Astrocyte (in vitro differentiated cells and primary cell): ENCODE measurements around the gene MGST3. TPM values are rescaled to one million over a fixed set of nuclear protein-coding genes. Genes with fewer than 3 reads are reported as not detected.

Source experiments
- DNase-seq: peaks from one replicate; pipeline ENCODE4 v3.0.0-alpha.2; 2010; ENCODE audit warnings: low read depth
- FAIRE-seq: peaks from 2 replicates; lab custom pipeline; 2011; peaks lifted over from hg19 to GRCh38; lab: Jason Lieb, UNC
- H2AFZ ChIP-seq: 2 replicates; pipeline ENCODE4 v1.6.0; 2012; ENCODE audit warnings: low read depth, low read length, inconsistent platforms
- H3K27ac ChIP-seq: 2 replicates; pipeline ENCODE4 v1.5.1; 2011; ENCODE audit warnings: low read depth, low read length, inconsistent platforms
- H3K27me3 ChIP-seq: 2 replicates; pipeline ENCODE4 v1.6.0; 2011; ENCODE audit warnings: low read length, inconsistent platforms; ENCODE audit not compliant: insufficient read depth
- H3K36me3 ChIP-seq: 2 replicates; pipeline ENCODE4 v1.5.1; 2011; ENCODE audit warnings: low read length, inconsistent platforms; ENCODE audit not compliant: insufficient read depth
- H3K4me1 ChIP-seq: 2 replicates; pipeline ENCODE4 v1.5.1; 2011; ENCODE audit warnings: low read length, inconsistent platforms; ENCODE audit not compliant: insufficient read depth
- H3K4me2 ChIP-seq: 2 replicates; pipeline ENCODE4 v1.6.0; 2012; ENCODE audit warnings: low read length, inconsistent platforms
- H3K4me3 ChIP-seq: 2 replicates; pipeline ENCODE4 v1.5.1; 2011; ENCODE audit warnings: low read depth, mild to moderate bottlenecking, low read length, inconsistent platforms; ENCODE audit not compliant: insufficient read depth
- H3K79me2 ChIP-seq: 2 replicates; pipeline ENCODE4 v1.6.0; 2012; ENCODE audit warnings: mild to moderate bottlenecking, low read length, inconsistent platforms; ENCODE audit not compliant: insufficient read depth
- H3K9ac ChIP-seq: 2 replicates; pipeline ENCODE4 v1.6.0; 2012; ENCODE audit warnings: mild to moderate bottlenecking, low read length, inconsistent platforms
- H3K9me3 ChIP-seq: 2 replicates; pipeline ENCODE4 v1.5.1; 2012; ENCODE audit warnings: low read depth, mild to moderate bottlenecking, low read length, inconsistent platforms; ENCODE audit not compliant: insufficient read depth
- H4K20me1 ChIP-seq: 2 replicates; pipeline ENCODE4 v1.6.0; 2012; ENCODE audit warnings: low read length, inconsistent platforms; ENCODE audit not compliant: insufficient read depth
- H3K27ac Mint-ChIP-seq: one replicate; pipeline ENCODE4 v1.8.0; 2021; ENCODE audit warnings: mild to moderate bottlenecking, mixed read lengths; ENCODE audit not compliant: unreplicated experiment
- H3K27me3 Mint-ChIP-seq: one replicate; pipeline ENCODE4 v1.8.0; 2021; ENCODE audit warnings: low read depth, mixed read lengths; ENCODE audit not compliant: unreplicated experiment
- H3K36me3 Mint-ChIP-seq: one replicate; pipeline ENCODE4 v1.8.0; 2021; ENCODE audit warnings: low read depth, mixed read lengths; ENCODE audit not compliant: unreplicated experiment
- H3K4me1 Mint-ChIP-seq: one replicate; pipeline ENCODE4 v1.8.0; 2021; ENCODE audit warnings: low read depth, mixed read lengths; ENCODE audit not compliant: unreplicated experiment
- H3K4me3 Mint-ChIP-seq: one replicate; pipeline ENCODE4 v1.8.0; 2021; ENCODE audit warnings: mild to moderate bottlenecking, moderate library complexity, mixed read lengths; ENCODE audit not compliant: unreplicated experiment
- H3K9me3 Mint-ChIP-seq: one replicate; pipeline ENCODE4 v1.8.0; 2021; ENCODE audit warnings: mild to moderate bottlenecking, mixed read lengths; ENCODE audit not compliant: unreplicated experiment
- EZH2 ChIP-seq: IDR thresholded peaks from 2 replicates; pipeline ENCODE4 v1.6.1; 2012; ENCODE audit warnings: mild to moderate bottlenecking, low read length, inconsistent platforms; ENCODE audit not compliant: insufficient read depth
- total RNA-seq: library from RNA; stranded (reverse); gene quantifications from 2 replicates; pipeline ENCODE4 v1.2.1, GENCODE V29; 2021
- TF ChIP-seq, protein P1 (sequence below): IDR thresholded peaks from 2 replicates; pipeline ENCODE4 v1.5.1; 2011; ENCODE audit warnings: low read depth, mild to moderate bottlenecking, inconsistent platforms, low read length, moderate library complexity; ENCODE audit not compliant: insufficient read depth

MGST3 gene
- total RNA-seq, 1 donor from 2014 or later, result 210 TPM

DNA sequence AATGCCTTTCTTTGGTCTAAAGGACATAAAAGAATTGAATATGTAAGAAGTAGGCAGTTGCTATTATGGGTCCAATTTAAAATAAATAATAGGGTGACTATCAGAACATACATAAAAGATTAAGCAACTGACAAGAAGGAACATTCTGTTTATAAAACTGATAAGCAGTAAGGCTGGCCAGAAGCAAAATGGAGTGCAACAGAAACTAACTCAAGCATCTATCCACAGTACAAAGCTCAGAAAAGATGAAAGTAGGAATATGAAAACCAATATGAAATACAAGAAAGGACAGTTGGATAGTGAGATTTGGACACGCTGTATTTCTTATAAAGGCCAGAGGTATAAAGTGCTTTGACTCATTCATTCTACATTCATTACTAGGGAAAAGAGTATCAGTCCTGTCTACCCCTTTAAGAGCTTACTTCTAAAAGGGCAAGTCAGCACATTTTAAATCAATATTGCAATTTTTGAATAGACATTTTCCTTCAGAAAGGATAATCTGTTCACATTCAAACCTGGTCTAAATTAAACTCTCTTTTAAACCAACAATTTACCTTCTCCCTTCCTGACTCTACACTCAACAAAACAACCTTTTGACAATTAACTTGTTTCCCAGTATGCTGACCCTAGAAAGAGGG lies 52.9 kb downstream of the MGST3 start:
- Histone ChIP-seq H3K27ac (no peak overlapping the region), H3K36me3 (peaks cover 16% of the 10 kb centered on the region), H3K27me3 (no peaks in the 10 kb centered on the region), H3K4me3 (no peak overlapping the region), H3K9ac (no peak overlapping the region), H3K4me2 (no peak overlapping the region), H3K79me2 (peaks cover 67% of the 10 kb centered on the region), H2AFZ (no peak overlapping the region), H4K20me1 (peaks cover 42% of the 10 kb centered on the region), H3K9me3 (no peaks in the 10 kb centered on the region), H3K4me1 (no peaks in the 10 kb centered on the region)
- Mint-ChIP-seq H3K27me3 (no peaks in the 10 kb centered on the region), H3K9me3 (peaks cover 5% of the 10 kb centered on the region), H3K36me3 (peaks cover 28% of the 10 kb centered on the region), H3K4me3 (no peak overlapping the region), H3K4me1 (no peaks in the 10 kb centered on the region), H3K27ac (no peak overlapping the region)
- TF ChIP-seq, protein P1, sequence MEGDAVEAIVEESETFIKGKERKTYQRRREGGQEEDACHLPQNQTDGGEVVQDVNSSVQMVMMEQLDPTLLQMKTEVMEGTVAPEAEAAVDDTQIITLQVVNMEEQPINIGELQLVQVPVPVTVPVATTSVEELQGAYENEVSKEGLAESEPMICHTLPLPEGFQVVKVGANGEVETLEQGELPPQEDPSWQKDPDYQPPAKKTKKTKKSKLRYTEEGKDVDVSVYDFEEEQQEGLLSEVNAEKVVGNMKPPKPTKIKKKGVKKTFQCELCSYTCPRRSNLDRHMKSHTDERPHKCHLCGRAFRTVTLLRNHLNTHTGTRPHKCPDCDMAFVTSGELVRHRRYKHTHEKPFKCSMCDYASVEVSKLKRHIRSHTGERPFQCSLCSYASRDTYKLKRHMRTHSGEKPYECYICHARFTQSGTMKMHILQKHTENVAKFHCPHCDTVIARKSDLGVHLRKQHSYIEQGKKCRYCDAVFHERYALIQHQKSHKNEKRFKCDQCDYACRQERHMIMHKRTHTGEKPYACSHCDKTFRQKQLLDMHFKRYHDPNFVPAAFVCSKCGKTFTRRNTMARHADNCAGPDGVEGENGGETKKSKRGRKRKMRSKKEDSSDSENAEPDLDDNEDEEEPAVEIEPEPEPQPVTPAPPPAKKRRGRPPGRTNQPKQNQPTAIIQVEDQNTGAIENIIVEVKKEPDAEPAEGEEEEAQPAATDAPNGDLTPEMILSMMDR, result no peak
- no peak for TF ChIP-seq EZH2
- no peak for DNase-seq
- no peak for FAIRE-seq

DNA sequence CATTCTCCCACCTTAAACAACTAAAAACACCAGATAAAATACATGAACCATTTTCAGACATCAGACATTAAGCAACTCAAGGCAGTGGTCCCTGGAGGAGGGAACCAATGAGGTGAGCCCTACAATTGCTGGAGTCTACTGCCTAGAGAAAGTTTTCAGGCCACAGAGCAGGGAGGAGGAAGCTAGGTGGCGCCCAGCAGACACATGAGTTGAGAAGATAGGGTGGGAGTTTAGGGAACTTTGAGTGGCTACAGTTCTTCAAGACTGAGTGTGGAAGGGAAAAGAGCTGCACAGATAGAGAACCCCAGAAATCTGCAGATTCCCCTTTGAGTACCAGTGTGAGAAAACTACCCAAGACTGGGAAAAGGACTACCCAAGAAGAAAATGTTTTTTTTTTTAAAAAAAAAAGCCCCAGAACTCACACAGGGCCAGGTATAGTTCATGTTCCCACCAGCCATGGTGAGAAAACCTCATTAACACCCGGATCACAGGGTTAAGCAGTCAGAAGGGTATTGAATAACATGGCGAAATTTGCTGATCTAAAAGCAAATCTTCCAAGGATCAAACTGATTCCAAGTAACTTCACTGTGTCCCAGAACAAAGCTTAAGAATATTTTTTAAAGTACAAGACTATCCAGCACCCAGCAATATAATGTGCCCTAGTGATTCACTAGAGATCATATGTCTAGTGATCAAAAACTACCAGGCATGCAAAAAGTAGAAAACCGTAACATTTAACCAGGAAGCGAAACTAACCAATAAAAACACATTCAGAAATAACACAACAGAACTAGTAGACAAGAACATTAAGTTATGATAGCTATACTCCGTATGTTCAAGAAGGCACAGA lies 55.3 kb downstream of the MGST3 start:
- no peaks in the 10 kb centered on the region for H3K27me3 ChIP-seq
- H3K4me3 ChIP-seq, result no peak overlapping the region
- Mint-ChIP-seq H3K36me3 (peaks cover 25% of the 10 kb centered on the region), H3K27ac (no peak overlapping the region), H3K4me3 (no peak overlapping the region), H3K9me3 (peaks cover 5% of the 10 kb centered on the region), H3K27me3 (no peaks in the 10 kb centered on the region), H3K4me1 (no peaks in the 10 kb centered on the region)
- no peak overlapping the region for H3K27ac ChIP-seq
- H3K79me2 ChIP-seq, result peaks cover 88% of the 10 kb centered on the region
- DNase-seq, result no peak
- no peaks in the 10 kb centered on the region for H3K9me3 ChIP-seq
- no peaks in the 10 kb centered on the region for H3K4me1 ChIP-seq
- TF ChIP-seq EZH2, result no peak
- TF ChIP-seq, protein P1, result no peak
- H3K9ac ChIP-seq, result no peak overlapping the region
- H2AFZ ChIP-seq, result no peak overlapping the region
- H4K20me1 ChIP-seq, result peaks cover 42% of the 10 kb centered on the region
- H3K4me2 ChIP-seq, result no peak overlapping the region
- no peak for FAIRE-seq
- H3K36me3 ChIP-seq, result peaks cover 16% of the 10 kb centered on the region
